ENCODE measurements around the gene LRRC74B. TPM values are rescaled to one million over a fixed set of nuclear protein-coding genes. Genes with fewer than 3 reads are reported as not detected.

Gene LRRC74B
- total RNA-seq, 4 donors from 2014 or later, result not detected

GRCh38 chr22:21051145-21051830 is 5.5 kb downstream of the LRRC74B start:
- no peak for TF ChIP-seq POLR2A (IDR thresholded peaks at IDR 0.05)
- Histone ChIP-seq H3K4me3 (no peak overlapping the region), H3K4me1 (no peaks in the 10 kb centered on the region), H3K27me3 (no peaks in the 10 kb centered on the region), H3K36me3 (no peaks in the 10 kb centered on the region), H3K9me3 (no peaks in the 10 kb centered on the region), H3K27ac (no peak overlapping the region)
- no peak for DNase-seq

DNA sequence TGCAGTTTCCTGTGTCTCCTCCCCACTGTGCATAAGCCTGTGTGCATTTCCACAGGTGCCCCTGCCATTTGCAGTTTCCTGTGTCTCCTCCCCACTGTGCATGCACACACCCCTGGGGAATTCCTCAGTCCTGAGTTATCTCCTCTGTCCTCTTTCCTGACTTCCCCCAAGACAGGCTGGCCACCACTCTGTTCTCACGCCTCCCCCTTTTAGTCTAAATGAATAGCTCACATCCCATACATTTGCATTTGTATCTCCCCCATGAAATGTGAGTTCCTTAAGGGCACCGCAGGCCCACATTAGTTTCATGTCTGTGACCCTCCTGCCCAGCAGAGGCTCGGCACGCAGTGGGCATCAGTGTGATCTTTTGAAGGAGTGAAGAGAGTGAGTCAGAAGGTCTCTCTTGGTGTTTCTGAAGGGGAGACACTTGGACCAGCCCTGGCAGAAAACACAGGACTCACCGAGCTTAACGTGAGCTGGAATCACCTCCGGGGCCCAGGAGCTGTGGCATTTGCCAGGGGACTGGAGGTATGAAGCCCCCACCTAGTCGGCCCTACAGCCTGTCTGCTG is 6.2 kb downstream of the LRRC74B start:
- TF ChIP-seq POLR2A (IDR thresholded peaks at IDR 0.05) (no peak), CTCF (IDR thresholded peaks at IDR 0.05) (no peak)
- H3K4me1 ChIP-seq, result no peaks in the 10 kb centered on the region
- no peak for DNase-seq
- no peak overlapping the region for H3K4me3 ChIP-seq
- H3K27ac ChIP-seq, result no peak overlapping the region
- H3K27me3 ChIP-seq, result no peaks in the 10 kb centered on the region
- no peaks in the 10 kb centered on the region for H3K9me3 ChIP-seq
- H3K36me3 ChIP-seq, result no peaks in the 10 kb centered on the region

GRCh38 chr22:21052715-21053459 is 7.1 kb downstream of the LRRC74B start:
- H3K4me1 ChIP-seq, result no peaks in the 10 kb centered on the region
- H3K27ac ChIP-seq, result no peak overlapping the region
- TF ChIP-seq POLR2A (IDR thresholded peaks at IDR 0.05) (no peak), CTCF (IDR thresholded peaks at IDR 0.05) (no peak)
- no peaks in the 10 kb centered on the region for H3K9me3 ChIP-seq
- no peak overlapping the region for H3K4me3 ChIP-seq
- no peaks in the 10 kb centered on the region for H3K36me3 ChIP-seq
- H3K27me3 ChIP-seq, result no peaks in the 10 kb centered on the region
- DNase-seq, result no peak

- no peaks in the 10 kb centered on the region for H3K9me3 ChIP-seq
- H3K27me3 ChIP-seq, result no peaks in the 10 kb centered on the region
- DNase-seq, result no peak
- no peak overlapping the region for H3K4me3 ChIP-seq
- H3K4me1 ChIP-seq, result no peaks in the 10 kb centered on the region
- H3K27ac ChIP-seq, result no peak overlapping the region
- TF ChIP-seq CTCF (IDR thresholded peaks at IDR 0.05) (no peak), POLR2A (IDR thresholded peaks at IDR 0.05) (no peak)
- H3K36me3 ChIP-seq, result no peaks in the 10 kb centered on the region
Observed at GRCh38 chr22:21054046-21054713, 8.4 kb downstream of the LRRC74B start.

GRCh38 chr22:21054714-21055563 is 9.2 kb downstream of the LRRC74B start:
- no peaks in the 10 kb centered on the region for H3K27me3 ChIP-seq
- H3K4me1 ChIP-seq, result no peaks in the 10 kb centered on the region
- H3K36me3 ChIP-seq, result no peaks in the 10 kb centered on the region
- H3K9me3 ChIP-seq, result no peaks in the 10 kb centered on the region
- H3K4me3 ChIP-seq, result no peak overlapping the region
- DNase-seq, result no peak
- H3K27ac ChIP-seq, result no peak overlapping the region
- TF ChIP-seq CTCF (IDR thresholded peaks at IDR 0.05) (no peak), POLR2A (IDR thresholded peaks at IDR 0.05) (no peak)
